GM12874 (cell line): Measurements from ENCODE around the gene SLC25A42.
A peak's percentile ranks its signal among the peaks of the same experiment; 100 is the strongest.

ENCODE experiments used
- TF ChIP-seq, protein P1 (sequence below): IDR thresholded peaks from 2 replicates; pipeline ENCODE4 v1.5.1; 2011; ENCODE audit warnings: low read depth, mild to moderate bottlenecking, control low read depth, low read length, moderate library complexity; ENCODE audit not compliant: insufficient read depth

SLC25A42 gene

DNA sequence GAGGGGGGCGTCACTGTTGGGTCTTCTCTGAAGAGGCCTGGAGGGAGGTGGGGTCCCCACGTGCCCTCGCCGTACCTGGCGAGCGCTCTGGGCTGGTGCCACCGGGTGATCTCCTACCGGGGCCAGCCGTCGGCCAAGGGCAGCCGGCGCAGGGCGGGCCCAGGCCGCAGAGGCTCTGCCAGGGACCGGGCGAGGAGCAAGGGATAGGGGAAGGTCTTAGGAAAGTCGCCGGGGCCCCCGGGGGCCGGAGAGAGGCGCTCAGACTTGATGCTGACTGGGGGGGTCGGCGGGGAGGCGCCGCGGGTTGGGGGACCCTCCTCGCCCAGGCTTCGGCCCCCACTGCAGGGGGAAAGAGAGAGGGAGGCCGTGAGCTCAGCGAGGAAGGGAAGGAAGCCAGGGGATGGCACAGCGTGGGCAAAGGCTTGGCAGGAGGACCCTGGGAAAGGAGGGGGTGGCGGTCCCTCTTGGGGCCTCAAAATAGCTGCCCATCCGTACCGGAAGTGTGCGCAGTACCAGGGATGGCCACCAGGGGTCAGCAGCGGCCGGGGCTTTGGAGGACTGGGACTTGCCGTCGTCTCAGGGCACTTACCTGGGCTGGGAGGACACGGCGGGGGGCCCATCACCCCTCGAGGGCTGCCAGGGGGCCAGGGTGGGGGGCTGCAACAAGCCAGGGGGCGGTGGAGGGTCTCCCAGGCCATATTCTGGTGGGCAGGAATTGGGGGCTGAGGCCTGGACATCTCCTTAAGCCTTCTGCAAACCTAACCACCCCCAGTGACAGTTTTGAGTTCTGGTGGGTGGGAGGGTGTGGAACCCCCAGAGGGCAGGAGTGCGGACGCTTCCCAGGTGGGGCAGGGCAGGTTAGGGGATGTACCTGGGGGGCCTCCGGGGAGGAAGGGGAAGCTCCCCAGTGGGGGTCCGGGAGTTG is 82.2 kb downstream of the SLC25A42 start:
- TF ChIP-seq, protein P1, sequence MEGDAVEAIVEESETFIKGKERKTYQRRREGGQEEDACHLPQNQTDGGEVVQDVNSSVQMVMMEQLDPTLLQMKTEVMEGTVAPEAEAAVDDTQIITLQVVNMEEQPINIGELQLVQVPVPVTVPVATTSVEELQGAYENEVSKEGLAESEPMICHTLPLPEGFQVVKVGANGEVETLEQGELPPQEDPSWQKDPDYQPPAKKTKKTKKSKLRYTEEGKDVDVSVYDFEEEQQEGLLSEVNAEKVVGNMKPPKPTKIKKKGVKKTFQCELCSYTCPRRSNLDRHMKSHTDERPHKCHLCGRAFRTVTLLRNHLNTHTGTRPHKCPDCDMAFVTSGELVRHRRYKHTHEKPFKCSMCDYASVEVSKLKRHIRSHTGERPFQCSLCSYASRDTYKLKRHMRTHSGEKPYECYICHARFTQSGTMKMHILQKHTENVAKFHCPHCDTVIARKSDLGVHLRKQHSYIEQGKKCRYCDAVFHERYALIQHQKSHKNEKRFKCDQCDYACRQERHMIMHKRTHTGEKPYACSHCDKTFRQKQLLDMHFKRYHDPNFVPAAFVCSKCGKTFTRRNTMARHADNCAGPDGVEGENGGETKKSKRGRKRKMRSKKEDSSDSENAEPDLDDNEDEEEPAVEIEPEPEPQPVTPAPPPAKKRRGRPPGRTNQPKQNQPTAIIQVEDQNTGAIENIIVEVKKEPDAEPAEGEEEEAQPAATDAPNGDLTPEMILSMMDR = peak; percentile 96

DNA sequence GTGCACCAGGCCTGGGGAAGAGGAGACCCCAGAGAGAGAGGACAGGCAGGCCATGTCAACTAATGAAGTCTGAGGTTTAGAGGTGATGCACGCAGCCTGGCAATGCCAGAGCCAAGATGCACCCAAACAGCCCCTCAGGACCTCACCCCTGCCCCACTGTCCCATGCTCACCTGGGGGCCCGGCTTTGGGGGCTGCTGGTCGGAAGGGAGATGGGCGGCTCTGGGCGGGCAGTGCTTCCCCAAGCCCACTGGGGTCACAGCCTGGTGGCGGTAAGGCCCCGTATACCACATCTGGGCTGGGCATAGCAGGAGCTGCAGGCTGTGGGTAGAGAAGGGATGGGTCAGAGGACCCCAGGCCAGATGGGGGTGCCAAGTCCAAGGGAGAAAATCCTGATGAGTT is 83.1 kb downstream of the SLC25A42 start:
- TF ChIP-seq, protein P1 = no peak

DNA sequence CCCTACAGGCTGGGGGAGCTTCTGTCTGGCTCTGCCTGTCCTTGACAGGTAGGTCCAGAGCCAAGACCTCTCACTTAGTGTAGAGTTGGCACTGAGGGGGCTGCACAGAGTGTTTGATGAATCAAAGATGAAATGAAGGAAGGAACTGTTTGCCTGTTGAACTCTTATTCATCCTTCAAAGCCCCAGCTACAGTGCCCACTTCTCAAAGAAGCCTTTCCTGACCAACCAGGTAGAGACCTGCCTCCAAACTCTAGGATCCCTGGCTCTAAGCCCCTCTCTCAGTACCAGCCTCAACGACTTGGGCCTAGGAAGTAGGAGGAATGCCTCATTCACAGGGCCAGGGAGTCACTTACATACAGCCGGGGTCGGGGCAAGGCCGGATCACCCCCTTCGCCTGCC is 83.5 kb downstream of the SLC25A42 start:
- TF ChIP-seq, protein P1 = no peak

DNA sequence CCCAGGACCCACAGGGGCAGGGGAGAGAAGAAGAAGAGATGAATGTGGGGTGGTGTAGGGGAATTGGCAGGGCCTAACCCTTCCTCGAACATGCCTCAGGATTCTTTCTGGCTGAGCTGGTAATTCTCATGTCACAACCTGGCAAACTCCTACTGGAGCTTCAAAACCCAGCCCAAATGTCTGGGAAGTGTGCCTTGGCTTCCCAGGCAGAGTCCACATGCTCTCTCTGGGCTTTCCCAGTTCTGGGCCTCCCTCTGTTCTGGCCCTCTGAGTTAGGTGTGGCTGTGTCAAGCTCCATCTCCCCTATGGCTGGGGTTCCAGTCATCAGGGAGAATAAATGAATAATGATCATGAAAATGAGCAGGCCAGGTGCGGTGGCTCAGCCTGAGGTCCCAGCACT is 85.6 kb downstream of the SLC25A42 start:
- TF ChIP-seq, protein P1 = no peak

DNA sequence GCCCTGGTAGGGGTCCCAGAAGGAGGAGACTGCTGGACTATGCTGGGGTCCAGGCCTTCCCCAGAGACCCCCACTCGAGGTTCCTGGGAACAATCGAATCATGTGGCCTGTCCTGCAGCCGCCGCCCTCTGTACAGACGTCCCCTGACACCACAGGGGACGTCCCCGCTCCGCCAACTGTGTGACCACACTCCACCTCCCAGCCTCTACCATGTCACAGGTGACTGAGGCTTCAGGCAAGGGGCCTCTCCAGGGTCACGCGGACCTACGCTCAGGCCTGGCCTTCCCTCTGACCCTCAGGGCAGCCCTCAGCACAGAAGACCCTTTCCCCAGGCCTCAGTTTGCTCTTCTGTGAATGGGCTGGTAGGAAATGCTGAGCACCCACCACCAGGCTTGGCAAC is 87.6 kb downstream of the SLC25A42 start:
- TF ChIP-seq, protein P1 = no peak

DNA sequence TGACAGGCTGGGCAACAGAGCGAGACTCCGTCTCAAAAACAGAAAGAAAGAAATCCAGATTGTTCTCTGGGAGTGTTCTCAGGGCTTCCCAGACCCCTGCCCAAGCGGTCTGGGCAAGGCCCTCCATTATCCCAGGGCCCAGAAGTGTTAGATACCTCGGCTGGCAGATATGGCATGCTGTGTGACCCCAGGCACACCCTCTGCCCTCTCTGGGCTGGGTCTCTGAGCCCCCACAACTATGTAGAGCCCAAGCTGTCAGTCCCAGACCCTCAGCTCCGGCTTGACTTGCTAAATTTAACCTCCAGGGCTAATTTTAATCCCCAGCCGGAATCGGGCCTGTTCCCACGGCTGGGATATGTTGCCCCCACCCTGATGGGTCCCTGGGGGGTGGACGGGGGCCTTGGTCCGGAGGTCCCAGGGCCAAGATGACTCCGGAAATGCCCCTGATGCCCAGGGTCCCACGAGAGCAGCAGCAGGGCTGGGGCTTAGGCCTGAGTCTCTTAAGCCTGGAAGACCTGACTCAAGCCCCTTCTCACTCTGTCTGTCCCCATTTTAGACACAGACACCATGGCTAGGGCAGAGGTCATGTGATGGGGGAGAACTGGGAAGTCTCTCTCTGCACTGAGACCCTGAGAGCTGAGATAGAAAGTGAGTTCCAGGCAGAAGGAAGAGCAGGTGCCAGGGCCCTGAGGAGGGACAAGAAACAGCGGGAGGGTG is 89.0 kb downstream of the SLC25A42 start:
- TF ChIP-seq, protein P1 = no peak

DNA sequence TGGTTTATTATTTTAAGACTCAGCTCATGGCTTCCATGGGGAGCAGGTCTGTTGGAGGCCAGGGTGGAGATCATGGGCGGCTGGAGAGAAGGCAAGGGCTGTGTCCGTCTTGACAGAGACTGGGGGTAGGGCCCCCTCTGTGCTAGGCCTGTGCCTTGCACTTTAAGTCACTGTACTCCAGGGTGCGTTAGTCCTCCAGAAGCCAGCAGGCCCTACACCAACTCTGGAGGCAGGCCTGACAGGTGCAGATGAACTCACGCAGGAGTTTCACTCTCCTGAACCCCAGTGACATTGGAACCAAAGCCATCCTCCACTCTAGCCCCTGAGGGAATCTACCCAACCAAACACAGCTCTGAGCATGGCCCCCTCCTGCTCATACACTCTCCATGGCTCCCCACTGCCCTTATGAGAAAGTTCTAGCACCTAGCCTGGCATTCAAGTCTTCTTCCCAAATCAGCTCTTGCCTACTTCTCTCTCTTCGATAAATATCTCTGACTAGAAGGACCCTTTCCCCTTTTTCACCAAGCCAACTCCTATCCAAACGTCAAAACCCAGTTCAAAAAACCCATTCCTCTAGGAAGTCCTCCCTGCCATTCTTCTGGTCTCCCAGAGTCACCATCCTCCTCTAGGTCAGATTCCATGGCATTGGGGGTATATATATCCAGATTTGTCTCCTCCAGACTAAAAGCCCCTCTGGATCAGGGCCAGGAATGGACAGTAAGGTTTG is 91.1 kb downstream of the SLC25A42 start:
- TF ChIP-seq, protein P1 = no peak
